HL-60/S4 treated with phorbol 12-myristate 13-acetate at 8.2 ng/mL for 4 days and 3 days (cell line): Measurements from ENCODE around the gene NHLRC2.

Source experiments
- in situ Hi-C: fragments of 300-500 bp; cut with MboI; formaldehyde crosslinking; loops from 2 replicates; pipeline ENCODE4 v1.15.0; 2022; ENCODE audit warnings: low sequenced_read_pairs

Gene NHLRC2

DNA sequence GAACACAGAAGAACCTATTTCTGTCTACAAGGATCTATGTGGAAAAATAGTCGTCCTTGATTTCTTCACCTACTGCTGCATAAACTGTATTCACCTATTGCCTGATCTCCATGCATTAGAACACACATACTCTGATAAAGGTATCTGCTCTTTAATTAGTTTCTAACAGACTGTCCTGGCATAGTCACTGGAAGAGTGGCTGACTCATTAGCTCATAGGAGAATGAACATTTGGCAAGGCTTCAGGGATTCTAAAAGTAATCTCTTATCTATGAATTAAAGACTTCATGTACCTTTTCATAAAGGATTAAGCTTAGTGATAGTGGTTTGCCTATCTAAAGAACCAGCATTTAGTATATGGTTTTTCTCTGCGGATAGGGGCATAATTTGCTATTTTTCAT, 4.1 kb downstream of the NHLRC2 start:
- in situ Hi-C loops, result no loop called here

GRCh38 chr10:113859261-113859660, 4.8 kb downstream of the NHLRC2 start:
- in situ Hi-C loops, result no loop called here

- in situ Hi-C loops, result no loop called here
These were observed 11.4 kb downstream of the NHLRC2 start for GRCh38 chr10:113865901-113866300.

- in situ Hi-C loops, result no loop called here
These were observed 12.3 kb downstream of the NHLRC2 start for GRCh38 chr10:113866551-113867394.

GRCh38 chr10:113867904-113868303, 13.4 kb downstream of the NHLRC2 start:
- in situ Hi-C loops, result no loop called here

DNA sequence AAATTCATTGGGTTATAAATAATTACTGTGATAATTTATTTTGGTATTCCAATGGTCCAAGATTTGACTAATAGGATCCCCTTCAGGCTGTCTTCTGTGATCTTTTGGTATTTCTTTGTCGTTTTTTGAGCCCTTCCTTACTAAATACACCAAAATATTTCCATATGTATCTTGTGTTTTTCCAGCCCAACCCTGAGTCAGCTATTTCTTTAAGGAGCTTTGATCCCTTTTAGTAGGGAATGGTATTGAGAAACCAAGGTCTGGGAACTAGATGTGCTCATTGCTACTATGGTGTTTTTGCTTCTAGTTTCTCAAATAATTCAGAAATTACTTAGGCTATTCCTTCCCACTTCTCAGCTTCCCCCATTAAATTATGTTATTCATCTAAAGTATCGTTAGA, 15.3 kb downstream of the NHLRC2 start:
- in situ Hi-C loops, result no loop called here

- in situ Hi-C loops, result no loop called here
These were observed 17.9 kb downstream of the NHLRC2 start for GRCh38 chr10:113872139-113873030.

- in situ Hi-C loops, result no loop called here
These were observed 20.8 kb downstream of the NHLRC2 start for GRCh38 chr10:113875212-113875611.

- in situ Hi-C loops, result no loop called here
These were observed 22.0 kb downstream of the NHLRC2 start for GRCh38 chr10:113876461-113876860.

GRCh38 chr10:113879691-113880090, 25.2 kb downstream of the NHLRC2 start:
- in situ Hi-C loops, result no loop called here

DNA sequence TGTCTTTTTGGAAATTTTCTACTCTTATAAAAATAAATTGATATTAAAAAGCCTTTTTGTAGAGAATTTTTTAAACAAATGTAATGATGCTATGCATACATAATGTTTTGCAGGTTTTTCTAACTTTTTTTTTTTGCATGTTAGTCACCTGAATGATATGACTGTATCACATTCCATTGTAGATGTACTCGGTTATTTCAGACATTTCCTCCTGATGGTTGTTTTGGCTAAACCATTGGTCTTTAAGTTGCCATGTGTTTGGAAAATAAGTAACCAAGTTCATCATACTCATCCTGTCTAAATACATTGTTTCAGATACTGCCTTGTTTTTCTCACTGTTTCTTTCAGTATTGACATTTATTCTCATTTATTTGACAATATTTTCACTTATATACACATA, 25.8 kb downstream of the NHLRC2 start:
- in situ Hi-C loops, result no loop called here

DNA sequence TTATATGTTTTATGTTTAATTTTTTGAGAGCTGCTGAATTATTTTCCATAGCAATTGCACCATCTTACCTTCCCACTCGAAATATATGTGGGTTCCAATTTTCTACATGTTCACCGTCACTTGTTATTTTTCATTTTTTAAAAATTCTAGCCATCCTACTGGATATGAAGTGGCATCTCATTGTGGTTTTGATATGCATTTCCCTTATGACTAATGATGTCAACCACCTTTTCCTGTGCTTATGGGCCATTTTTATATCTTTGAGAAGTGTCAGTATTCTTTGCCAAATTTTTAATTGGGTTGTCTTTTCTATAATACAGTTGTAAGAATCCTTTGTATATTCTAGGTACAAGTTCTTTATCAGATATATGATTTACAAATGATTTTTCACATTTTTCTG, 27.8 kb downstream of the NHLRC2 start:
- in situ Hi-C loops, result no loop called here

- in situ Hi-C loops, result no loop called here
These were observed 35.5 kb downstream of the NHLRC2 start for GRCh38 chr10:113889911-113890310.

GRCh38 chr10:113890769-113891168, 36.3 kb downstream of the NHLRC2 start:
- in situ Hi-C loops, result no loop called here

- in situ Hi-C loops, result no loop called here
These were observed 37.0 kb downstream of the NHLRC2 start for GRCh38 chr10:113891476-113891875.

- in situ Hi-C loops, result no loop called here
These were observed 39.1 kb downstream of the NHLRC2 start for GRCh38 chr10:113893570-113893969.

DNA sequence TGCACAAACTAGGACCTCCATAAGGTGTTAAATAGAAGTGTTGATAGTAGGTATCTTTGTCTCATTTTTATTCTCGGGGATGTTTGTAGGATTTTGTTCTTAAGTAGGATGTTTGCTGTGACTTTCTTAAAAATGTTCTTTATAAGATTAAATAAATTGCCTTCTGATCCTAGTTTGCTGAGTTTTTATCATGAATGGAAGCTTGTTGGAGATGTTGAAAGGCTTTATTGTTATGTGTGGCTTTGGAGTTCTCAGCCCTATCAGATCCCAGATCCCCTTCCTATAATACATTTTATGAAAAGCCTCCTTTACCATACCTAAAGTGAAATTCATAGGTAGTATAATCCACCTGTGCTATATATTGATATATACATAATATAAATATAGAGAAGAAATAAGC, 40.1 kb downstream of the NHLRC2 start:
- in situ Hi-C loops, result no loop called here

- in situ Hi-C loops, result no loop called here
These were observed 40.6 kb downstream of the NHLRC2 start for GRCh38 chr10:113895018-113895417.

DNA sequence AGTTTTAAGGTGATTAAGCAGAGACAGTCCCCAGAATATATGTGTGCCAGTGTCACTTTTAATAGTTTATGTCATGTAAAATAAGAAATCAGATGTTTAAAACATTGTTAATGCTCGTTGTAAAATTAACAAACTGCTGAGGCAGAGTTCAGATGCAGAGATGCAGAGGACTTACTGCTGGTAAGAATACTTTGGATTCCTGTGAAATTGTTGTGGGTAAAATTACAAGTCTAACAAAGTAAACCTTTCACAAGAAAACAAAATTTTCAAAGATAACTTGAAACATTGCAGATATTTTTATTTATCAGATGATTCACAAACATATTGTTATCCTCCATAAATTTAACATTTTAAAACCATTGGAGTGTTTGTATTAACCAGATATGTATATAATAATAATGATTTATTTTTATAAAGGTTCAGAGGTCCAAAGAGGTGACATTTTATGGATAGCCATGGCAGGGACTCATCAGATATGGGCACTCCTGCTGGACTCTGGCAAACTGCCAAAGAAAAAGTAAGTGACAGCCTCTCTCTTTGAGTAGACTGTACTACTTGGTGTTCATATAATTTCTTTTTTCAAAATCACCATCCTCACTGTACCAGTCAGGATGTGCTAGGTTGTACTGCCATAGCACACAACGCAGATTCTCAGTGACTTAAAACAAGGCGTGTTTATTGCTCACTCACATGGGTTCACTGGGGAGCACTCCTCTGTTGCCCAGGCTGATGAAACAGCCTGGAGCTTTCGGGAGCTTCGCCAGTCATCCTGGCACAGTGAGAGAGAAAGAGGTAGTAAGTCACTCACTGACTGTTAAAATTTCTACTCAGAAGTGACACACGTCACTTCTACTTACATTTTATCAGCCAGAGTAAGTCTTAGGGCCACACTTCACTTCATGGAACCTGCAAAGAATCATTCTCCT, 43.5 kb downstream of the NHLRC2 start:
- in situ Hi-C loops, result no loop called here

- in situ Hi-C loops, result no loop called here
These were observed 45.6 kb downstream of the NHLRC2 start for GRCh38 chr10:113899952-113900598.
